Mammary microvascular endothelial cell (primary cell): Measurements from ENCODE around the gene NPTX2. TPM values are rescaled to one million over a fixed set of nuclear protein-coding genes. Genes with fewer than 3 reads are reported as not detected.

Experiments used
- total RNA-seq: library from RNA; depleted of rRNA; stranded (reverse); fragments of >200 nt; gene quantifications from 2 replicates; pipeline ENCODE4 v1.2.3, GENCODE V29; 2015

The NPTX2 gene, protein sequence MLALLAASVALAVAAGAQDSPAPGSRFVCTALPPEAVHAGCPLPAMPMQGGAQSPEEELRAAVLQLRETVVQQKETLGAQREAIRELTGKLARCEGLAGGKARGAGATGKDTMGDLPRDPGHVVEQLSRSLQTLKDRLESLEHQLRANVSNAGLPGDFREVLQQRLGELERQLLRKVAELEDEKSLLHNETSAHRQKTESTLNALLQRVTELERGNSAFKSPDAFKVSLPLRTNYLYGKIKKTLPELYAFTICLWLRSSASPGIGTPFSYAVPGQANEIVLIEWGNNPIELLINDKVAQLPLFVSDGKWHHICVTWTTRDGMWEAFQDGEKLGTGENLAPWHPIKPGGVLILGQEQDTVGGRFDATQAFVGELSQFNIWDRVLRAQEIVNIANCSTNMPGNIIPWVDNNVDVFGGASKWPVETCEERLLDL
- 0.49 and 0.60 TPM in 2 replicates for total RNA-seq

DNA sequence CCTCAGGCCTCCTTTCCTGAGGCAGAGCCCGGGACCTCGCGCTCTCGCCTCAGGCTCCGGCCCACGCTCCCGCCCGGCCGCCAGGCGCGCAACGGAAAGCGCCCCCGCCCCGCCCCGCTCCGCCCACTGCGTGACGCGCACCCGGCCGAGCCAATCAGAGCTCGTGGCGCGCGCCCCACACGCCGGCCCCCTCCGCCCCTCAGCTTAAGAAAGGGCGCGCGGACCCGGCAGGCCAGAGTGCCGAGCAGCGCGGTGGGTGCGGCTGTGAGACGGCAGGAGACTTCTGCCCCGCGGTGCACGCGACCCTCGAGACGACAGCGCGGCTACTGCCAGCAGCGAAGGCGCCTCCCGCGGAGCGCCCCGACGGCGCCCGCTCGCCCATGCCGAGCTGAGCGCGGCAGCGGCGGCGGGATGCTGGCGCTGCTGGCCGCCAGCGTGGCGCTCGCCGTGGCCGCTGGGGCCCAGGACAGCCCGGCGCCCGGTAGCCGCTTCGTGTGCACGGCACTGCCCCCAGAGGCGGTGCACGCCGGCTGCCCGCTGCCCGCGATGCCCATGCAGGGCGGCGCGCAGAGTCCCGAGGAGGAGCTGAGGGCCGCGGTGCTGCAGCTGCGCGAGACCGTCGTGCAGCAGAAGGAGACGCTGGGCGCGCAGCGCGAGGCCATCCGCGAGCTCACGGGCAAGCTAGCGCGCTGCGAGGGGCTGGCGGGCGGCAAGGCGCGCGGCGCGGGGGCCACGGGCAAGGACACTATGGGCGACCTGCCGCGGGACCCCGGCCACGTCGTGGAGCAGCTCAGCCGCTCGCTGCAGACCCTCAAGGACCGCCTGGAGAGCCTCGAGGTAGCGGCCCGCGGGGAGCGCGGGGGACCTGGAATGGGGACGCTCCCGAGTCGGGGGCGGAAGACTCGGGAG lies at the start of gene NPTX2:
TSS of gene NPTX2 (plus strand) at position 235 of the 909 bp plus-strand sequence. CDS start at position 412, 177 bp downstream.

Other genes starting within 250 kb of the NPTX2 start
- 2.4 and 4.1 TPM in 2 replicates for gene BAIAP2L1, start 216.2 kb upstream of the NPTX2 start, total RNA-seq